Suprapubic skin (tissue), 4 donors: ENCODE results near the gene WNT8B. TPM values are rescaled to one million over a fixed set of nuclear protein-coding genes. Genes with fewer than 3 reads are reported as not detected.

Experiments
- DNase-seq, 2 donors: peaks; one replicate each; pipeline ENCODE4 v3.0.0-alpha.2; 2019; ENCODE audit warnings: low spot score in 2 of 2
- H3K27ac ChIP-seq: fragments of 200-600 bp; sonication (generic); one replicate; pipeline ENCODE4 v1.5.1; 2019
- H3K27me3 ChIP-seq: fragments of 200-600 bp; sonication (generic); one replicate; pipeline ENCODE4 v1.5.1; 2019
- H3K36me3 ChIP-seq: fragments of 200-600 bp; sonication (generic); one replicate; pipeline ENCODE4 v1.5.1; 2019
- H3K4me1 ChIP-seq: fragments of 200-600 bp; sonication (generic); one replicate; pipeline ENCODE4 v1.5.1; 2019
- H3K4me3 ChIP-seq: fragments of 200-600 bp; sonication (generic); one replicate; pipeline ENCODE4 v1.5.1; 2019; ENCODE audit warnings: mild to moderate bottlenecking
- H3K9me3 ChIP-seq: fragments of 200-600 bp; sonication (generic); one replicate; pipeline ENCODE4 v1.5.1; 2019
- EP300 ChIP-seq: sonication (generic); formaldehyde crosslinking; IDR thresholded peaks from one replicate; pipeline ENCODE4 v1.6.1; 2017; ENCODE audit warnings: antibody characterized with exemption
- POLR2A ChIP-seq, 2 donors: fragments of 450-650 bp; IDR thresholded peaks; one replicate each; pipeline ENCODE4 v1.6.1; 2017; ENCODE audit warnings: antibody characterized with exemption in 2 of 2, mild to moderate bottlenecking in 2 of 2, moderate library complexity in 2 of 2
- POLR2AphosphoS5 ChIP-seq, 3 donors: sonication (generic); formaldehyde crosslinking; IDR thresholded peaks; one replicate each; pipeline ENCODE4 v1.6.1; 2017; ENCODE audit warnings: antibody characterized with exemption in 3 of 3
- WGBS: methylation state at CpG from one replicate; pipeline ENCODE4 v1.1.5; 2018; 5-methylcytosine and 5-hydroxymethylcytosine counted together
- total RNA-seq, 4 donors: library from RNA; depleted of rRNA; stranded (reverse); fragments of >200 nt; gene quantifications; one replicate each; pipeline ENCODE4 v1.1.0, GENCODE V29; 2016
- TF ChIP-seq, protein P1 (sequence below), 2 donors: fragments of 200-600 bp in 1 of 2; fragments of 450-650 bp in 1 of 2; sonication (generic) in 1 of 2; IDR thresholded peaks; one replicate each; pipeline ENCODE4 v1.5.1; 2016 to 2019; ENCODE audit warnings: antibody characterized with exemption in 2 of 2, mild to moderate bottlenecking in 1 of 2, moderate library complexity in 1 of 2

WNT8B gene
- total RNA-seq, 4 donors from 2014 or later, result 0.34 TPM; not detected in 3

DNA sequence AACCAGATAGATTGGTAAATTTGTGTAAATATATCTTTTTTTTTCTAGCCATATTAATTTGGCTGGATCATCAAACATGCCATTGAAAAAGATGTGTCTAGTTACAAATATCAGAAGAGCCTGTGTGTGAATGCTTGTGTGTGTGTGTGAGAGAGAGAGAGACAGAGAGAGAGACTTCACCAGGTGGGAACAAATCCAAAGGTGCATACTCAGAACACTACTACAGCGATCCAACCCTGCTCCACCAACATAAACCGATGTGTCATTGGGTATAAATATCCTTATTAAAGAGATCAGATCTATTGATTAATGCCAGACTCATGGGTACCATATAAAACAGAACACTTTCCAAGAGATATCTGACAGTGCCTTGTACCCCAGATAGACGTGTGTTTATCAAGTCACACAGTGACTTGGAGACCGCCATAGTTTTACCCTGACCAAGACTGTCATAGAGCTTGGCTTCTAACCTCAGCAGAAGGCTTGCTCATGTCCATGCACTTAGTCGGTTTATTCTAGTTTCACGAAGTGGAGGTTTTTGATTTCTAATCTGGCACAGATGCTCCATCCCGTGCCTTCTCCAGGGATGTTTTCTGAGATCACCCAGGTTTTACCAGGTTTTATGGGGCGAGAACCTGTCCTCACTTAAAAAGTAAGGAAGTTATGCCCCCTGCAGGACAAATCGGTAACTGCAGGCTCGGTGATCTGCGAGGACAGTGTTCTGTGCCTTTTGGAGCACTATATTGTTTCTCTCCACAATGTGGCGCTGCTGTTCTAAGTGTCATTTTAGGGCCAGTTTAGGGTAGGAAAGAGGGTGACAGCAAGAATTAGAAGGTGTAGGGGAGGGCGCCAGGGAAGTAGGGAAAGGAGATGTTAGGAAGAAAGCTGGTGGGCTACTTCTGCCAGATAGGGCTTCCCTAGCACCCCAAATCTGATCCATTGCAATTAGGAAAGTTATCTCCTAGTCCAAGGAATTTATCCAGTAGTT is 29.3 kb upstream of the WNT8B start:
- H3K27ac ChIP-seq, result no peak overlapping the region
- H3K4me1 ChIP-seq, result peaks cover 5% of the 10 kb centered on the region
- H3K27me3 ChIP-seq, result peaks cover 4% of the 10 kb centered on the region
- peak; percentile 96 for DNase-seq
- 17% methylated on average over 13 of the region's 13 CpGs for WGBS
- H3K36me3 ChIP-seq, result no peaks in the 10 kb centered on the region
- H3K4me3 ChIP-seq, result no peak overlapping the region
- TF ChIP-seq, protein P1, sequence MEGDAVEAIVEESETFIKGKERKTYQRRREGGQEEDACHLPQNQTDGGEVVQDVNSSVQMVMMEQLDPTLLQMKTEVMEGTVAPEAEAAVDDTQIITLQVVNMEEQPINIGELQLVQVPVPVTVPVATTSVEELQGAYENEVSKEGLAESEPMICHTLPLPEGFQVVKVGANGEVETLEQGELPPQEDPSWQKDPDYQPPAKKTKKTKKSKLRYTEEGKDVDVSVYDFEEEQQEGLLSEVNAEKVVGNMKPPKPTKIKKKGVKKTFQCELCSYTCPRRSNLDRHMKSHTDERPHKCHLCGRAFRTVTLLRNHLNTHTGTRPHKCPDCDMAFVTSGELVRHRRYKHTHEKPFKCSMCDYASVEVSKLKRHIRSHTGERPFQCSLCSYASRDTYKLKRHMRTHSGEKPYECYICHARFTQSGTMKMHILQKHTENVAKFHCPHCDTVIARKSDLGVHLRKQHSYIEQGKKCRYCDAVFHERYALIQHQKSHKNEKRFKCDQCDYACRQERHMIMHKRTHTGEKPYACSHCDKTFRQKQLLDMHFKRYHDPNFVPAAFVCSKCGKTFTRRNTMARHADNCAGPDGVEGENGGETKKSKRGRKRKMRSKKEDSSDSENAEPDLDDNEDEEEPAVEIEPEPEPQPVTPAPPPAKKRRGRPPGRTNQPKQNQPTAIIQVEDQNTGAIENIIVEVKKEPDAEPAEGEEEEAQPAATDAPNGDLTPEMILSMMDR (IDR thresholded peaks at IDR 0.05), result peak; percentile 93 to 100
- TF ChIP-seq EP300 (no peak), POLR2AphosphoS5 (IDR thresholded peaks at IDR 0.05) (no peak), POLR2A (IDR thresholded peaks at IDR 0.05) (no peak)
- H3K9me3 ChIP-seq, result no peaks in the 10 kb centered on the region

DNA sequence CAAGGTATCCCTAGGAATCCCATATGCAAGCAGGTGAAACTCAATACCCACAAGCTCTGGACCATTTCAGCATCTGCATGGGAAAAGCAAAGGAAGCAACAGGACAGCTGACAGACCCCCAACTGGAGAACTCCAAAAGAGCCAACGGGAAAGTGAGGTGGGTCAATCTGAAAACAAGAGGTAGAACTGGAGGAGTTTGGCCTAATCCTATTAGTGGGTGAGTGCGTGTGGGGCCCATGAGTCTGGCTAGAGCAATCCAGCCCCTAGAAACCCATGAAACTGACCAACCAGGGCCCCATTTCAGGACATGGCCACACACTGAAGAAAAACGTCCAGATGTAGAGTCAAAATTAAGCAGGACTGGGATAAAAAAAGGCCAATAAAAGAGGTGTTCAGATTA is 26.6 kb upstream of the WNT8B start:
- H3K36me3 ChIP-seq, result no peaks in the 10 kb centered on the region
- no peak overlapping the region for H3K4me3 ChIP-seq
- H3K9me3 ChIP-seq, result no peaks in the 10 kb centered on the region
- 75% methylated on average over 3 of the region's 3 CpGs for WGBS
- no peak overlapping the region for H3K27ac ChIP-seq
- DNase-seq, result no peak
- peaks cover 5% of the 10 kb centered on the region for H3K4me1 ChIP-seq
- no peak for TF ChIP-seq POLR2AphosphoS5 (IDR thresholded peaks at IDR 0.05)
- TF ChIP-seq, protein P1 (IDR thresholded peaks at IDR 0.05), result no peak
- no peak for TF ChIP-seq EP300
- TF ChIP-seq POLR2A (IDR thresholded peaks at IDR 0.05), result no peak
- peaks cover 4% of the 10 kb centered on the region for H3K27me3 ChIP-seq

- Histone ChIP-seq H3K27ac (no peak overlapping the region), H3K36me3 (no peaks in the 10 kb centered on the region), H3K4me1 (no peaks in the 10 kb centered on the region), H3K9me3 (no peaks in the 10 kb centered on the region), H3K27me3 (peaks cover 4% of the 10 kb centered on the region), H3K4me3 (no peak overlapping the region)
- WGBS, result 86% methylated on average over 6 of the region's 6 CpGs
- no peak for TF ChIP-seq POLR2A (IDR thresholded peaks at IDR 0.05)
- TF ChIP-seq POLR2AphosphoS5 (IDR thresholded peaks at IDR 0.05), result no peak
- TF ChIP-seq, protein P1 (IDR thresholded peaks at IDR 0.05), result no peak
- no peak for TF ChIP-seq EP300
- no peak for DNase-seq
Observed at GRCh38 chr10:100438674-100439315, 24.0 kb upstream of the WNT8B start.

DNA sequence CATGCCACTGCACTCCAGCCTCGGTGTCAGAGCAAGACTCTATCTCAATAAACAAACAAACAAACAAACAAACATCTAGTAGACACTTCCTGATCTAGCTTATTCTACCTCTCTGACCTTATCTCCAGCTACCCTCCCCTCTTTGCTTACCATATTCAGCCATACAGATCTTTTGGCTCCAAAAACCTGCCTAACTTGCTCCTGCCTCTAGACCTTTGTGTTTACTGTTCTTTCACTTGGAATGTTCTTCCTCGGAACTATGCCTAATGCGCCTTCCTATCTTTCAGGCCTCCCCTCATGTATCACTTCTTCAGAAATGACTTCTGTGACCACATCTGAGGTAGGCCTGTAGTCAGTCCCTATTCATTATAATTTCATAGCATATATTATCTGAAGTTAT is 20.3 kb upstream of the WNT8B start:
- WGBS, result 68% methylated on average over 3 of the region's 3 CpGs
- Histone ChIP-seq H3K9me3 (no peaks in the 10 kb centered on the region), H3K27ac (no peak overlapping the region), H3K36me3 (no peaks in the 10 kb centered on the region), H3K27me3 (peaks cover 3% of the 10 kb centered on the region), H3K4me3 (no peak overlapping the region), H3K4me1 (no peaks in the 10 kb centered on the region)
- DNase-seq, result no peak
- TF ChIP-seq, protein P1 (IDR thresholded peaks at IDR 0.05), result no peak
- TF ChIP-seq POLR2A (IDR thresholded peaks at IDR 0.05) (no peak), EP300 (no peak), POLR2AphosphoS5 (IDR thresholded peaks at IDR 0.05) (no peak)

DNA sequence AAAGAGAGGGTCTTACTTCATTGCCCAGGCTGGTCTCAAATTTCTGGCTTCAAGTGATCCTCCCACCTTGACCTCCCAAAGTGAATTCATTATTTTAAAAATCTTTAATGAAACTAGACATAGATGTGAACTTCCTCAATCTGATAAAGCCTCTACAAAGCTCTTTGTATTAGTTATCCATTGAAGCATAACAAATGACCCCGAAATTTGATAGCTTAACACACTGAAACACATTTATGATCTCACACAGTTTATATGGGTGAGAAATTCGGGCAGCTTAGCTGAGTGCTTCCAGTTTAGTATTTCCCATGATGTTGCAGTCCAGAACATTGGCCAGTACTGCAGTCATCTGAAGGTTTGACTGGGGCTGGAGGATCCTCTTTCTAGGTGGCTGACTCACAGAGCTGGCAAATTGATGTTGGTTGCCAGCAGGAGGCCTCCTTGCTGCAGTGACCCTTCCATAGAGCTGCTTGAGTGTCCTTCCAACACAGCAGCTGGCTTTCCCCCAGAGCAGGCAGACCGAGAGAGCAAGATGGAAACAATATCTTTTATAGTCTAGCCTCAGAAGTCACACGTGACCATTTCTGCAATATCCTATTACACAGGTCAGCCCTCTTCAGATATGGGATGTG is 16.6 kb upstream of the WNT8B start:
- Histone ChIP-seq H3K4me1 (no peaks in the 10 kb centered on the region), H3K27me3 (peaks cover 3% of the 10 kb centered on the region), H3K36me3 (no peaks in the 10 kb centered on the region), H3K9me3 (no peaks in the 10 kb centered on the region), H3K4me3 (no peak overlapping the region), H3K27ac (no peak overlapping the region)
- TF ChIP-seq, protein P1 (IDR thresholded peaks at IDR 0.05), result no peak
- TF ChIP-seq POLR2A (IDR thresholded peaks at IDR 0.05) (no peak), POLR2AphosphoS5 (IDR thresholded peaks at IDR 0.05) (no peak), EP300 (no peak)
- no peak for DNase-seq
- 90% methylated on average over 4 of the region's 4 CpGs for WGBS
